ENCODE data around the gene ADGRB3.

- TF ChIP-seq CTCF (IDR thresholded peaks at IDR 0.05) (no peak), EP300 (IDR thresholded peaks at IDR 0.05) (no peak), POLR2A (IDR thresholded peaks at IDR 0.05) (no peak)
Measured at GRCh38 chr6:68691120-68691519, 56.0 kb downstream of the ADGRB3 start.
